GM10266 (cell line): ENCODE data around the gene PDE6G.
"Not testable (repeated sequence)": the region's sequence is repeated elsewhere in the genome, so short reads cannot be mapped to it uniquely, and the experiment has no call there.

ENCODE experiments used
- DNase-seq: peaks from one replicate; pipeline ENCODE4 v3.0.0; 2012; ENCODE audit errors: extremely low spot score
- TF ChIP-seq, protein P1 (sequence below): IDR thresholded peaks from 2 replicates; pipeline ENCODE4 v1.5.1; 2012; ENCODE audit warnings: mild to moderate bottlenecking, low read depth; ENCODE audit not compliant: control insufficient read depth, insufficient read depth; ENCODE audit errors: missing control alignments

The PDE6G gene

DNA sequence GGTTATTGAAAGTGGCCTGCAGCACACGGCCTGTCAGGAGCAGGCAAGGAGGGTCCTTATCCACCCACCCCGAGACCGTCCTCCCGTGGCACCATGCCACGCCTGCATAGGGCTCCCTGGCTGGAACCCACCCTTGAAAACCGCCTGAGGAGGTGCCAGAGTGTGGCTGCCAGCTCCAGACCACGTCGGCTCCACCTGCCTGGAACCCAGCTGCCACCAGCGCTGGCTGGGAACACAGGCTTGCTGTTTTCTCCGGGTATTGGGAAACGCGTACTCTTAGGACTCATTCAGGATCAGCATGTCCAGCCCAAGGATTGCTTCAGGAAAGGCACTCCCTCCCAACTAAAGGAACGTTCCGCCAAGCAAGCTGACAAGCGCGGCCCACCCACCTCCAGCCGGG, 20.6 kb upstream of the PDE6G start:
- no peak for DNase-seq
- TF ChIP-seq, protein P1, sequence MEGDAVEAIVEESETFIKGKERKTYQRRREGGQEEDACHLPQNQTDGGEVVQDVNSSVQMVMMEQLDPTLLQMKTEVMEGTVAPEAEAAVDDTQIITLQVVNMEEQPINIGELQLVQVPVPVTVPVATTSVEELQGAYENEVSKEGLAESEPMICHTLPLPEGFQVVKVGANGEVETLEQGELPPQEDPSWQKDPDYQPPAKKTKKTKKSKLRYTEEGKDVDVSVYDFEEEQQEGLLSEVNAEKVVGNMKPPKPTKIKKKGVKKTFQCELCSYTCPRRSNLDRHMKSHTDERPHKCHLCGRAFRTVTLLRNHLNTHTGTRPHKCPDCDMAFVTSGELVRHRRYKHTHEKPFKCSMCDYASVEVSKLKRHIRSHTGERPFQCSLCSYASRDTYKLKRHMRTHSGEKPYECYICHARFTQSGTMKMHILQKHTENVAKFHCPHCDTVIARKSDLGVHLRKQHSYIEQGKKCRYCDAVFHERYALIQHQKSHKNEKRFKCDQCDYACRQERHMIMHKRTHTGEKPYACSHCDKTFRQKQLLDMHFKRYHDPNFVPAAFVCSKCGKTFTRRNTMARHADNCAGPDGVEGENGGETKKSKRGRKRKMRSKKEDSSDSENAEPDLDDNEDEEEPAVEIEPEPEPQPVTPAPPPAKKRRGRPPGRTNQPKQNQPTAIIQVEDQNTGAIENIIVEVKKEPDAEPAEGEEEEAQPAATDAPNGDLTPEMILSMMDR, result no peak

DNA sequence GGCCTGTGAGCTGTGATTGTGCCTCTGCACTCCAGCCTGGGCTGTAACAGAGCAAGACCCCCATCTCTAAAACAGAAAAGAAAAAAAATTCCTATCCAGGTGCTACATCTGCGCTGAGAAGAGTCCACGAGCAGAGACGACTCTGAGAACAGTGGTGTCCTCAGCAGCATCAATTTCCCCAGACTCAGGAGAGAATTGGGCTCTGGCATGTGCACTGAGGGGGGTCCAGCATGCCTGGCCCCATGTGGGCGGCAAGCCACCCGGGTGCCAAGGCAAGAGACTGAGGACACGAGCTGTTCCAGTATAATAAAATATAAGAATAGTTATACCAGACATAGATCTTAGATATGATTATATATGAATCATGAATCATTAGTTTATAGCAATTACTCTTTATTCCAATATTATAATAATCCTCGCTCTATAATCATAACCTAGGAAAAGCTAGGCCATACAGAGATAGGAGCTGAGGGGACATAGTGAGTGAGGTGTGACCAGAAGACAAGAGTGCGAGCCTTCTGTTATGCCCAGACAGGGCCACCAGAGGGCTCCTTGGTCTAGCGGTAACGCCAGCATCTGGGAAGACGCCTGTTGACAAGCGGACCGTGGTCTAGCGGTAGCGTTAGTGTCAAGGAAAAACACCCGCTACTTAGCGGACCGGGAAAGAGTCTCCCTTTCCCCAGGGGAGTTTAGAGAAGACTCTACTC, 19.3 kb upstream of the PDE6G start:
- TF ChIP-seq, protein P1, result peak; percentile 49
- DNase-seq, result not testable (repeated sequence)

DNA sequence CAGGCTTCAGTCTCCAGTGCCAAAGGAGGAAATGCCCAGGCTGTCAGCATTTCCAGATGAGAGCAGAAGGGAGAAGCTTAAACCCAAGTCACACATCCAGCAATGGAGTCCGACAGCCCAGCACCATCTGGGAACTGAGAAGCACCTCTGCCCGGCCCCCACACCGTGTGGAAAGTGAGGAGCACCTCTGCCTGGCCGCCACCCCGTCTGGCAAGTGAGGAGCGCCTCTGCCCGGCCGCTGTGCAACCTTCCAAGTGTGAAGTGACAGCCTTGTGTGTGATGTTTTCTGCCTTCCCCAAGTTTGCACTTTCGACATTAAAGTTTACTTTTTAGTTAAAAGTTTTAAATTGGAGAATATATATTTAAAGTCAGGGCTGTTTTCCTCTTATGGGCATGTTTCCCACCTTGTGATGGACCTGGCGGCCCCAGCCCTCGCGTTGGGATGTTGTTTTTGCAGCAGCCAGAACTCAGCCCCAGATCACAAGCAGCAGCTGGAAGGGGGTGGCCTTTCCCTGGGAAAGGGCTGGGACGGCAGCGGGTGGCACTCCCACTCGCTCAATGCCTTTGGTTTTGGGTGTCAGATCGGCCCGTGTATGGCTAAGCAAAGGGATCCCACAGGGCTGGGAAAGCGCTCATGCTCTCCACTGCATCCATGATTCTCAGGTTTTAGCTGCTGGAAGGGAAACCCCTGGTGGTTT, 17.4 kb upstream of the PDE6G start:
- TF ChIP-seq, protein P1, result no peak

DNA sequence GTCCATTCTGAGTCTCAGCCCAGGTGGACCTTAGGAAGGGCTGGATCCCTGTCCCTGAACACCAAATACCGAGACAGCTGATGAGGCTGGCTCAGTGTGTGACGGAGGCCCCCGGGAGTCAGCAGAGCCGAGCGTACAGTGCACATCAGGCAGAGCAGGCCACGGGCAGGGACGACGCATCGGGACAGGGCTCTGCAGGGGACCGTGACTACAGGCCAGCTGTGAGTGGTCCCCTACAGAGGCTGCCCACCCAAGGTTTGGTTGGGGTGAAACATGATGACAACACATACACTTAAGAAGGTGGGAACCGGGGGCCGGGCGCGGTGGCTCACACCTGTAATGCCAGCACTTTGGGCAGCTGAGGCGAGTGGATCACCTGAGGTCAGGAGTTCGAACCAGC, 16.6 kb upstream of the PDE6G start:
- DNase-seq, result no peak
- TF ChIP-seq, protein P1, result no peak

More for the DNA sequence above, 17.4 kb upstream of the PDE6G start:
- DNase-seq, result no peak

DNA sequence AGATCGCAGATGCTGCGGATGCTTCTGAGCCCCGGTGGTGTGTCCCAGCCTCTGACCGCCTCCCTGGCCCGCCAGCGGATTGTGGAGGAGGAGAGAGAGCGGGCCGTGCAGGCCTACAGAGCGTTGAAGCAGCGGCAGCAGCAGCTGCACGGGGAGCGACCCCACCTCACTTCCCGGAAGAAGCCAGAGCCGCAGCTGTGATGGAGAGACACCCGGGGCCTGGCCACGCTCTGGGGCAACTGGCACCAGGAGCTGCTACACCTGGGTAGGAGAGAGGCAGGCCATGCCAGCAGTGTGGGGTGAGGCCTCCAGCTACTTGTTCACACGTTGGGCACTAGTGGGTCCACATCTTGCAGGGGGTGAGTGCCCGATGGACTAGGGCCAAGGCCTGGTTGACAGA, 16.2 kb upstream of the PDE6G start:
- DNase-seq, result no peak
- TF ChIP-seq, protein P1, result no peak

DNA sequence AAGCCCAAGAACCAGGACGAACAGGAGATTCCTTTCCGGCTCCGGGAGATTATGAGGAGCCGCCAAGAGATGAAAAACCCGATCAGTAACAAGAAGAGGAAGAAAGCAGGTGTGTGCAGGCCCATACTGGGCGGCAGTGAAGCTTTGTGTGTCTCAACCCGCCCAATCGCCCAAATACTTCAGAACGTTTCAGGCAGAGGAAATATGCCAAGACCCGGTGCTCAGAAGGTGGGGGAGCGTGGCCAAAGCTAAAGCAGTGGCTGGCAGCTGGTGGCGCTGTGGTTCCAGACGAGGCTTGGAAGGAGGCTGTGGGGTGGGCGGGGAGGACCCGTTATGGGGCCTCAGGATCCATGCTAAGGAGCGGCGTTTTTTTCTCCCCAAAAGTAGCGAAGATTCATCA, 11.4 kb upstream of the PDE6G start:
- TF ChIP-seq, protein P1, result no peak
- DNase-seq, result no peak

DNA sequence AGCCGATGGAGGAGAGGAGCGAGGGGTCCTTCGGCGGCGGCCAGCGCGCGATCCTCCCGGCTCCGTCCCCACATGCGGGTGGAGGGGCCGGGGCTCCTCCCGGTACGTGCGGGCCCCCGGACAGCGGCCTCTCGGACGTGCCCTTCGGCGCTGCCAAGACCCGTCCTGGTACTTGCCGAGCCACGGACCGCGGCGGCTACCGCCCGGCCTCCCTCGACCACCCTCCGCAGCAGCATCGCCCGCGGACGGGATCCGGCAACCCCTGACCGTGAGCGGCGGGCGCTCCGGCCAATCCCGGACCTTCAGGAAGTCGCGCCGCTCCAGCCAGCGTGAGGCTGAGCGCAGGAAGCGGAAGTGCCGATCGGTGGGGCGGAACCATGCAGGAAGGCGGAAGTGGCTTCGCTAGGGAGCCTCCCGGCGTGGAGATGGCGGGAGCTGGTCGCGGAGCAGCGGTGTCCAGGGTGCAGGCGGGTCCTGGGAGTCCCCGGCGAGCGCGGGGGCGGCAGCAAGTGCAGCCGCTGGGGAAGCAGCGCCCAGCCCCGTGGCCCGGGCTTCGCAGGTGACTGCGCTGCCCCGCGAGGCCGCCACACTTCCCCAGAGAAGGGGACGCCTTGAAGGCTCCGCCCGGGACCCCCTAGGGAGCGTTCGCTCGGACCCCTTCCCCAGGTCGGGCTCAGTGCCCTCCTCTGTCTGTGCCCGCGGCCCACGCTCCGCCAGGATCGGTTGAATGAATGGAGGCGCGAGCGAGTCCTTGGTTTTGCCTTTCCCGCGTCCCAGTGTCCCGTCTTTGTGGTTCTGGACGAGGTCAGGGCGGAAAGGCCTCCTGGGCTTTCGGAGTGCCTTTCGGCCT, 10.2 kb upstream of the PDE6G start, which contains the start of the genes CCDC137 and OXLD1:
Gene CCDC137 (plus strand): TSS at position 396 of the 850 bp plus-strand sequence. CDS start 30 bp downstream, at position 426.
Gene OXLD1 (minus strand): TSS at position 264 of the 850 bp plus-strand sequence. CDS start 28 bp downstream, at position 236.
- TF ChIP-seq, protein P1, result no peak
- DNase-seq, result peak; percentile 98
